Type B pancreatic cell (in vitro differentiated cells): Measurements from ENCODE around the gene SDSL. TPM values are rescaled to one million over a fixed set of nuclear protein-coding genes. Genes with fewer than 3 reads are reported as not detected.

Source experiments
- DNase-seq: peaks from one replicate; pipeline ENCODE4 v3.0.0; 2021; ENCODE audit warnings: mixed read lengths; ENCODE audit not compliant: unreplicated experiment; ENCODE audit errors: extremely low spot score
- H3K27ac Mint-ChIP-seq: 2 replicates; pipeline ENCODE4 v1.8.0; 2021; ENCODE audit warnings: mild to moderate bottlenecking, mixed read lengths
- H3K27me3 Mint-ChIP-seq: 2 replicates; pipeline ENCODE4 v1.8.0; 2021; ENCODE audit warnings: mixed read lengths
- H3K36me3 Mint-ChIP-seq: 2 replicates; pipeline ENCODE4 v1.8.0; 2021; ENCODE audit warnings: mixed read lengths
- H3K4me1 Mint-ChIP-seq: one replicate; pipeline ENCODE4 v1.8.0; 2021; ENCODE audit warnings: mixed read lengths; ENCODE audit not compliant: unreplicated experiment
- H3K4me3 Mint-ChIP-seq: 2 replicates; pipeline ENCODE4 v1.8.0; 2021; ENCODE audit warnings: mild to moderate bottlenecking, mixed read lengths
- H3K9me3 Mint-ChIP-seq: 2 replicates; pipeline ENCODE4 v1.8.0; 2021; ENCODE audit warnings: mixed read lengths
- CTCF ChIP-seq: fragments of 200-600 bp; sonication (generic); conservative IDR thresholded peaks from 2 replicates; pipeline ENCODE4 v1.5.0; 2021; ENCODE audit warnings: antibody characterized with exemption, mild to moderate bottlenecking
- total RNA-seq: library from RNA; stranded (reverse); gene quantifications from 2 replicates; pipeline ENCODE4 v1.2.1, GENCODE V29; 2021; ENCODE audit warnings: low replicate concordance

The SDSL gene
- total RNA-seq, 1 donor from 2014 or later = 4.5 TPM

- Mint-ChIP-seq H3K4me3 (no peak overlapping the region), H3K4me1 (no peaks in the 10 kb centered on the region), H3K36me3 (no peaks in the 10 kb centered on the region), H3K27me3 (peaks cover 98% of the 10 kb centered on the region), H3K27ac (no peak overlapping the region), H3K9me3 (no peaks in the 10 kb centered on the region)
- TF ChIP-seq CTCF = no peak
- DNase-seq = no peak
Measured at GRCh38 chr12:113486722-113487121, 64.5 kb downstream of the SDSL start.

Other genes with a start within 250 kb of the SDSL start
- gene DDX54, start 236.9 kb upstream of the SDSL start, total RNA-seq = 53.9 and 66.1 TPM in 2 replicates
- gene RITA1, start 236.7 kb upstream of the SDSL start, total RNA-seq = 19.0 and 21.7 TPM in 2 replicates
- 55.6 and 103 TPM in 2 replicates for gene TPCN1, start 200.9 kb upstream of the SDSL start, total RNA-seq
- gene SLC8B1, start 87.3 kb upstream of the SDSL start, total RNA-seq = 29.6 and 77.7 TPM in 2 replicates
- gene PLBD2, start 63.8 kb upstream of the SDSL start, total RNA-seq = 39.0 and 45.4 TPM in 2 replicates
- gene SDS, start 18.5 kb upstream of the SDSL start, total RNA-seq = not detected in 2 replicates
- 0.12 TPM in 1 of 2 replicates, not detected in the other for gene LHX5, start 49.5 kb downstream of the SDSL start, total RNA-seq